Activated CD4-positive, alpha-beta T cell treated with anti-CD3 and anti-CD28 coated beads, Interleukin-2, amount 50 U/mL, for 4 hours (primary cell): ENCODE measurements around the gene RIPK4.
"Not testable (repeated sequence)": the region's sequence is repeated elsewhere in the genome, so short reads cannot be mapped to it uniquely, and the experiment has no call there.

Source experiments
- DNase-seq, 2 experiments: peaks; one replicate each; pipeline ENCODE4 v3.0.0-alpha.2; 2020

RIPK4 gene

GRCh38 chr21:41794600-41794999 lies 27.7 kb upstream of the RIPK4 start:
- no peak for DNase-seq

- DNase-seq: no peak
Measured at GRCh38 chr21:41792711-41793110, 25.9 kb upstream of the RIPK4 start.

- no peak for DNase-seq
Measured at GRCh38 chr21:41786509-41786987, 19.7 kb upstream of the RIPK4 start.

GRCh38 chr21:41785262-41785661 lies 18.4 kb upstream of the RIPK4 start:
- not testable (repeated sequence) for DNase-seq

GRCh38 chr21:41784456-41785102 lies 17.7 kb upstream of the RIPK4 start:
- DNase-seq: no peak

GRCh38 chr21:41783476-41784180 lies 16.8 kb upstream of the RIPK4 start:
- no peak for DNase-seq

GRCh38 chr21:41781050-41781410 lies 14.2 kb upstream of the RIPK4 start:
- DNase-seq: no peak

- no peak for DNase-seq
Measured at GRCh38 chr21:41780337-41781049, 13.6 kb upstream of the RIPK4 start.

- no peak for DNase-seq
Measured at GRCh38 chr21:41779659-41780058, 12.8 kb upstream of the RIPK4 start.

GRCh38 chr21:41778930-41779600 lies 12.2 kb upstream of the RIPK4 start:
- DNase-seq: no peak

GRCh38 chr21:41777951-41778815 lies 11.3 kb upstream of the RIPK4 start:
- no peak for DNase-seq

GRCh38 chr21:41776778-41777177 lies 9.9 kb upstream of the RIPK4 start:
- DNase-seq: no peak

GRCh38 chr21:41775149-41775472 lies 8.3 kb upstream of the RIPK4 start:
- DNase-seq: no peak

GRCh38 chr21:41774467-41775148 lies 7.8 kb upstream of the RIPK4 start:
- no peak for DNase-seq

- DNase-seq: no peak
Measured at GRCh38 chr21:41772351-41773080, 5.7 kb upstream of the RIPK4 start.

- no peak for DNase-seq
Measured at GRCh38 chr21:41771625-41771945, 4.7 kb upstream of the RIPK4 start.

GRCh38 chr21:41770901-41771624 lies 4.2 kb upstream of the RIPK4 start:
- no peak for DNase-seq

- no peak for DNase-seq
Measured at GRCh38 chr21:41769933-41770332, 3.1 kb upstream of the RIPK4 start.

- no peak for DNase-seq
Measured at GRCh38 chr21:41769521-41769920, 2.7 kb upstream of the RIPK4 start.

GRCh38 chr21:41769111-41769510 lies 2.3 kb upstream of the RIPK4 start:
- DNase-seq: no peak
